HG03135 (cell line): ENCODE measurements around the gene CDH12.
"Not testable (repeated sequence)": the region's sequence is repeated elsewhere in the genome, so short reads cannot be mapped to it uniquely, and the experiment has no call there.

ENCODE experiments used
- ATAC-seq: cut with Tn5 transposase; IDR thresholded peaks from one replicate; pipeline ENCODE4 v1.9.1; 2021; ENCODE audit warnings: mild to moderate bottlenecking, moderate library complexity; ENCODE audit not compliant: unreplicated experiment

Gene CDH12

DNA sequence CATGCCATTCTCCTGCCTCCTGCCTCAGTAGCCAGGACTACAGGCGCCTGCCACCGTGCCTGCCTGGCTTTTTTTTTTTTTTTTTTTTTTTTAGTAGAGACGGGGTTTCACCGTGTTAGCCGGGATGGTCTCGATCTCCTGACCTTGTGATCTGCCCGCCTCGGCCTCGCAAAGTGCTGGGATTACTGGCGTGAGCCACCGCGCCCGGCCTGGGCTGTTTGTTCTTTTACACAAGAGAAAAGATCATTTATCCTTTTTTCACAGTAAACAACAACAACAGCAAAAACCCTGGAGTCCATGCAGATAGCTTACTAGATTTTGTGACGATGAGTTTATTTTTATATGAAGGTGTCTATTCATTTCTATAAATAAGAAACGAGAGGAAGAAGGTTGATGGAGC is 538.1 kb downstream of the CDH12 start:
- not testable (repeated sequence) for ATAC-seq

DNA sequence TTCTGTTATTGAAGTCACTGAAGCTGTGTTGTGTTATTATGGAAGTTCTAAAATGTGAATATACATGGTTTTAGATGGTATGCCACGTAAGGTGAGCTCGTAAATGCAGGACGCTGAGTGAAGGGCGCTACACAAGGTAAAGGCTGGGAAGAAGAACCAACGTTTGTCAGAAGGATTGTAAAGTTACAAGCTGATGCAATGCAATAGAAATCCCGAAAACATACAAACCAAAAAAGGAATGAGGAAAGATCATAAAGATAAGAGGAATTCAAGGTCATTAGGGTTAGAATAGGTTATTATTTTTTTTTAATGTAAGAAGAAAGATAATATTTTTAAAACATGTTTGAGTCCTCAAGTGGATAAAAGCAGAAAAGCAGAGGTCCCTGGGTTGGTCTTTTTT is 538.6 kb downstream of the CDH12 start:
- ATAC-seq = no peak

DNA sequence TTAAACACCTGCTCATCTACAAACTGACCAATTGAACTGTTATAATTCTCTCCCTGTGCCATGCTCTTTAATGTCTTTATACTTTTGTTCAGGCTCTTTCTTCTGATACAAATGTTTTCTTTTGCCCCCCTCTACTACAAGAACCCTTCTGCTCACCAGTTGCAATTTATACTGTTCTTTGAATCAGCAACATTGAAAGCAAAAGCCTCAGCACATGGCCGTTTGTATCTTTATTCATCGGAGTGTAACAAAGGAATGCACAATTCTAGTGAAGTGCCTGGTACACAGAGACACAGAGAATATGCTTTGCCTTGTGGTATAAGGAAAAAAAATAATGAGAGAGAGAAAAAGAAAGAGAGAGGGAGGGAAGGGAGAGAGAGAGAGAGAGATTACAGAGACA is 547.1 kb downstream of the CDH12 start:
- ATAC-seq = no peak

DNA sequence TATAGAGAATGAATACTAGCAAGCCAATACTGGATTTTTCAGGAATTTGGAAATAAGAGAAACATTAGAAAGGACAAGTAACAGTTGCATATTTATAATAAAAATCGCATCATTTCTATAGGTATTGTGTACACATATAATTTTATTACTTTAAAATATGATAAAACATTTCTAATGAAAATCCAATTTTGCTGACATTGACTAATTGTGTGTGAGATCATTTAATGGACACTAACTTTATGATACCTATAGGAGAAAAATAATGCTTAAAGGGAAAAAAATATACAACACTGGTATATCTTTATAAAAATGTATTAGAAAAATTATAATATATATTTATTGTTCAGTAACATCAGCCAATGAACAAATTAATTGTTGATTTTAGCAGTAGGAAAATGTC is 557.3 kb downstream of the CDH12 start:
- no peak for ATAC-seq

DNA sequence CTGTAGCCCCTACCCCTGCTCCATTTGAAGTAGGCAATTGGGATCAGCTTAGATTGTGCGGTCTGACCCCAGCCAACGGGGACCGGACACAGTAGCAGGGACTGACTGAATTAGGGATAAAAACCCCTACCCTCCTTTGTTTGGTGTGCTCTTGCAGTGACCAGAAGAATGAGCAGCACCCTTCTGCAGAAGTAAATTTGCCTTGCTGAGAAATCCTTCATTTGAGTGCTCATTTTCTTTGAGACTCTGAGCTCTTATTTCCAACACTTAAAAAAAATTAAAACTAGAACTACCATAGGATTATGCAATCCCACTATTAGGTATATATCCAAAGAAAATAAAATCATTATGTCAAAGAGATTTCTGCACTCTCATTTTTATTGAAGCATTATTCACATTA is 560.0 kb downstream of the CDH12 start:
- no peak for ATAC-seq

DNA sequence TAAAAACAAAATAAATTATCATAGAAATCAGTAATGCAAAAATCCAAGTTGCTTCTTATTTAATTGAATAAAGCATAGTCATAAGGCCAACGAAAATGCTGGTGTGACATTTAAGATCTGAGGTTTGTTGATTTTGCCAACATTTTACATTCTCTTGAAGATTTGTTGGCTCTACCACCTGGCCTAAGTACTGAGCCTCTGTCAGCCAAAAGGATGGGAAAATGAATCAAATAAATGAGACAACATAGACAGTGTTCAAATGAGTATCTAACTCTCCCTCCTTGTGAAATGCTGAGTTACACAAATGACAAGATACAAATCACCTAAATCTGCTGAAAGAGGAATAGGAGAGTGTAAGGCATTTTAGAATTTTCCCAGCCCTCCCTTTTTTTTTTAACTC is 575.0 kb downstream of the CDH12 start:
- no peak for ATAC-seq

DNA sequence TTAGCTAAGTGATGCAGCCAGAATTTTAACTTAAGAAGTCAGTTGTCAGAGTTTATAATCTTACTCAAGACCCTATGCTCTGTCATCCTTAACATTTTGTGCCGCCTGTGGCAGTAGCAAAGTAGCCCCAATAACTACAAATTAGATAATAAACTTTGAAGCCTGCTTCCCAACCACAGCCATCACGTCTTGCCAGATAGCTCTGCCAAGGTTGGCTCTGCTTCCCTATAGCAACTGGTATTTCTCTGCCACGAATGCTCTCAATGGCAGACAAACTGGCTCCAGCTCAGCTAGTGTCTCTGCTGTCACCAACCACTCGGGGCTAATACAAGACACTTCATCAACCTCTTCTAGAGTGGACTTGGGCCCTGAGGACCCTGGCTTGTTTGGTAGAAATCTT is 576.1 kb downstream of the CDH12 start:
- ATAC-seq = no peak

DNA sequence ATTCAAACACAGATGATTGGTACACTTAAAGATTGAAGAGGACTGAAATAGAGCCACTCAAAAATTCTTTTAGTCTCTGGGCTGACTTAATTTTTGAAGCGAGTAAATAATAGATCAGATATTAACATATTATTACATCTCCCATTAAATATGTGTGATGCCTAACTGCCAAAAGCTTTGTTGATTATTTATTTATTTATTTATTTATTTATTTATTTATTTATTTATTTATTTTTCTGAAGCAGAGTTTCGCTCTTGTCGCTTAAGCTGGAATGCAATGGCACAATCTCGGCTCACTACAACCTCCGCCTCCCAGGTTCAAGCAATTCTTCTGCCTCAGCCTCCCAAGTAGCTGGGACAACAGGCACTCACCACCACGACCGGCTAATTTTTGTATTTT is 587.3 kb downstream of the CDH12 start:
- not testable (repeated sequence) for ATAC-seq

DNA sequence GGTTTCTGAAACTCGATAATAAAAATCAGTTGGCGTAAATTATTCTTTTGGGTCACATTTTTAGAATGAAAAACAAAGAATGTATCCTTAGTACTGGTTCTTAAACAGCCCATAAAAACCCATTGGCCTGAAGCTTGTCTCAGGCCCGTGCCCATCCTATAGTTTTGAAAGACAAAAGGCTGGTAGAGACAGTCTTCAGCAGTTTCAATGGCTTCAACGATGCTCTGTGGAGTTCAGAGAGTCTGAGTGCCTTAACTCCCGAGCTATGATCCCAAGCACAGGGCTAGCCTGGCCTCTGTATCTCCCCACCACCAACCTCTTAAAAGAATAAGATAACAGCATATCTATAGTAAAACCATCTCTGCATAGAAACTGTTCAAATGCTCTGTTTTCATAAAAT is 595.0 kb downstream of the CDH12 start:
- no peak for ATAC-seq

DNA sequence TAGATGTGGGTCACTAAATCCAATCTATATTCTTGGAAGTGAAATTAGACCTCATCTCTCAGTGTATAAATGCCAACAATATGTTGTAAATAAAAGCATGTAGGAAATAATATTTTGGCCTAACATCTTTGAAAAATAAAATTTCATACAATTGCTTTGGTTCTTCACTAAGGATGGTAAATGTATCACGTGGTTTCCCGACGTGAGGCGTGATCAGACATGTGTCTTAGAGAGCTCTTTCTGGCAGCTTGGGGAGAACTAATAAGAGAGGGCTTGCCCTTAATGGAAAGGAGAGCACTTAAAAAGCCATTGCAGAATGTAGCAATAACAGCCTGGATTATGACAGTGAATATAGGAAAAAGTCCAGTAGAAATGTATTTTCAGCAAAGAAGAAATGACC is 602.6 kb downstream of the CDH12 start:
- no peak for ATAC-seq

DNA sequence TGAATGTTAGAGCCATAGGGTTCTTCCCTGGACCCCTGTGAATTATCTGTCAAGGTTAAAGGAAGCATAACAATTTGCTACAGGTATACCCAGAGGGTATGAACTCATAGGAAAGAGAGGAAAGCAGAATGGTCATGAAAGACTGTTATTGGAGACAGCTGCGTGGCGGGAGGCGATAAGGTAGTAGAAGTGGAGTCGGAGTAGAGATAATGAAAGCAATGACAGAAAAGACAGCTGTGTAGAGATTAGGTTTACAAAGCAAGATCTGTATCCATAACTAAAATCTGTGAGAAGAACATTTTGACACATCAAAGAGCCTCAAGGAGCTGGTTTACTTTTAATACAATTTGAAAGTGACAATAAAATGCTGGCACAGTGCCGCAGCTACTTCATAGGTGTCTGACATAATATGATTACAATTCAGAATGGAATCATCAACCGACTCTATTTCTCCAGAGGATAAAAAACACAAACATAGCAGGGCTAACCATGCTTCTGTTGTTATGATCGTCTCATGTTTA is 603.9 kb downstream of the CDH12 start:
- no peak for ATAC-seq

DNA sequence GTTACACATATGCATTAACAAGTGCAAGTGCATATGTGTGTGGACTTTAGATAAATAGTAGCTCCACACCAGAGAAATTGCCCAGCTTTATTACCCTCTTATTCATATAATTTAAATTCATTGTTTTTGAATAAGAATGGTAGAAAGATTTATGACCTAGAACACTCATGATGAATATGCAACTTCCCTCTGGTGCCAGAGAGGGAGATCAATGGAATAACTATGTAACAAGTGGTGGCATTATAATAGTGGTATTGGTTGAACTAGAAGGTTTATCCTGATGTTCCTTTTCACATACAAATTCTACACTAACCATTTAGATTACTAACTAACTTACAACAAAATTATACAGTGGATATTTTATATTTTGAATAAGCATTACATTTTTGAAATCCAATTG is 607.4 kb downstream of the CDH12 start:
- no peak for ATAC-seq

DNA sequence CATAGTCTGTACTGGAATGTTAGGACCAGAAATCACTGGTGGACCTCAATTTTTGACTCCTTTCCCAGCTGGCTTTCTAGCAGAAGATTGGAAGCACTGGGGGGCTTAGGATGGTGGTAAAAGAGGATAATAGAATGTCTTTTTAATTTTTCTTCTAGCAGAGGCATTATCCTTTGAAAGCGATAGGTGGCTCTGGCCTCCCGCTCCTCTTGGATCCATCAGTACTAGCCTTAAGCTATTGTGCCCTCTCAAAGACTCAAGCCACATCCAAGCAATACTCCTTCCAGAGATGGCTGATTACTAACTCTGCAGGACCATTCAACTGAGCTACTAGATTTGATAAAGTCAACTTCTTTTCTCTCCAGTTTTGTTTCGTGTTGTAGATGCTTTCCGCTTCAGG is 610.6 kb downstream of the CDH12 start:
- no peak for ATAC-seq

DNA sequence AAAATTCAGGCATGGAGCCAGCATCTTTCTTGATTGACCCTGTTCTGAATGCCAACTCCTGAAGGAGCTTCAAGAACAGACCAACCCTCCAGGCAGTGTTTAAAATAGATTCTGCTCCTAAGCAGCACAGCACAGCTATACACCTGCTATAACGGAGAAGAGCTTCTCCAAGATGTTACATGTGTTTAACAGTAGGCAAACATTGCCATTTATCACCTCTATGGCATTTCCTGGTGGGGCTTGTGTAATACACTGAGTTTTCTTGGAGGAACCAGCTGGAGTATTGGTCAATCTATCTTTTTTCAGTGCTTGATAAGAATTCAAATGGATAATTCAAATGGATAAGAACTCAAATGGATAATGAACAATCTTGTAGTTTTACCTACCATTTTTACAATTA is 615.1 kb downstream of the CDH12 start:
- no peak for ATAC-seq

DNA sequence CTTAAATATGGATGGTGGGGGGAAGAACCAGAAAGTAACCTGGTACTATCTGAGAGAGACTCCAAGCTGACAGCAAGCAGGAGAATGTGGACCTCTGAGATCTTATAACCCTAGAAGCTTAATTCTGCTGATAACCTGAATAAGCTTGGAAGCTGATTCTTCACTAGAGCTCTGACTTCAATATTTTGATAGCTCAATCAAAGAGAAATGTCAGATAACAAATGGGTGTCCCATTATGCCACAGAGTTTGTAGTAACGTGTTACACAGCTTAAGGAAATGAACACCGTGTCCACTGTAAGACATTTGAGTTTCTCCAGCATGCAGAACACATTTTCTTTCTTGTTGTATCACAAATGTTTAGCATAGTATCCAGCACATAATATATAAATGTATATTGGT is 626.7 kb downstream of the CDH12 start:
- no peak for ATAC-seq

DNA sequence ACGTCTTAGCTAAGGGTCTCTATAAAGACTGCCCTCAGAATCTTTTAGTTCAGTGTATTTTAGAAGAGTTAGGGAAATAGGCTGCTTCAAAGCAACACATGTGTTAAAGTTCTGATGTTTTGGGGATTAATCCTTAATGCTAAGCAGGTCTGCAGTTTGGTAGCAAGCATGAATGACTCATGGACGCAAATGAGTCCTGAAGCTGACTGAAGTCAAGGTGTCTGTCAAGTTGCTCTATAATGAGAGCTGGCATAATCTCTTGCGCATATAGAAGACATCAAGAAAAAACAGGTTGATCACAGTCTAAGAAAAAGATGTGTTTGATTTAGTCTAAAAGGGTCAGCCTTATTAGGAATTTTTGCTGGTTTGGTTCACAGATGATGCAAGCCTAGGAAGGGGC is 630.1 kb downstream of the CDH12 start:
- no peak for ATAC-seq

DNA sequence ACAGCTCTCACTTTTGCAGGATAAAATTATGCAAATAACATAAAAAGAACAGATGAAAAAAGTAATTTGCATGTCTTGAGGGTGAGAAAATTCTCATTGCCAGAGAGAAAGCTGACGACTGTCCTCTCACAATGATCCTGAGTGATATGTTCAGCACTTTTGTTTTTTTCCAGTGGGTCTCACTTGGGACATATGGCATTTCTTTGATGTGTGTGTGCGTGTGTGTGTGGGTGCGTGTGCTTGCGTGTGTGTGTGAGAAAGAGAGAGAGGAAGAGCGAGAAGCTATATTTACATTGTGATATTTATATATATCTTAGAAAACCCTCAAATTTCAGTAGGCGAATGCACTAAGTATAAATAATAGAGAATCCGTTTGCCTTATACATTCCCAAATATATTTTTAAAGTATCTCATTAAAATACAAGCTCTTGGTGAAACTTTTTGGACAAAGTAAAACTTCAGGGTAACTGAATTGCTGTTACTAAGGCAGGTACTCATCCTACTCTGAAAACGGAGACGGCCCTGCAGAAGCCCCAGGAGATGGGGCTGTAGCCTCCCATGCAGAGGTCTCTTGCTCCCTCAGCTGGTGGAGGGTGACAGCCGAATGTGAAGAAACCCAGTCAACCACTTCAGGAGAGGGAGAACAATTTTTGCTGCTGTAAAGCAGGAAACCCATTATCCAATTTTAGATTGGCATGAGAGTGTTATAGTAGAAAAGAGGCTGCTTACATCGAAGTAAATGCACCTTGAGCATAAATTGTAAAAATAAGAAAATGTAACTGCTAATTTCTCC is 639.2 kb downstream of the CDH12 start:
- not testable (repeated sequence) for ATAC-seq

DNA sequence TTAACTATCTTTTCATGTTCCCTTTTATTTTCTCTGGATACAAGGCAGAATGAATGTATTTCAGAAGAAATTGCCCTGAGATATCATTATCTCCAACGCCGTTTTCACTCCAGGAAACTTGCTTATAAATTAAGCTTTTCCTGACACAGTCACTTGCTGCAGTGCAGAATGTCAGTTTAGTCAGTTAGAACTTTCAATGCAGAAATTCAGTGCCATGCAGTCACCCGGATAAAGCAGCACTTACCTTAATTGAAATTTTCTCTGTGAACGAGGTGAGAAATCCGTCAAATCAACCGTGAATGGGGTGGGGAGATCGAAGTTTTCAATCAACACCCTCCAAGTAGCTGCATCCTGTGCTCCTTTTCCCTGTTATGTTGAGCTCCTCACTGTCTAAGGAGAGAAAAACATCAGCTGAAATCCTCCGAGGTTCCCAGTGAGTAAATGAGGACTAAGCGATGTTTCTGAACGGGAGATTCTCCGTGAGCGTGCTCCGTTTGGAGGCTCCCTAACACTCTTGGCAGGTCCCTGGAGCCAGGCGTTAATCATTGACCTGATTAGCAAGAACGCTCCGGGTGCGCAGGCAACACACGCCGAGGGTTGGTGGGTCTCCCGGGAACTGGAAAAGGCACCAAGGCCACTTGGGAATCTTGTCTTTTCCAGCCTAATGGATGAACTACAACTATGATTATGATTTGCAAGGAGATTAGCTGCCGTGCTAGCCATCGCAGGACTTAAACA is 640.7 kb downstream of the CDH12 start:
- ATAC-seq = not testable (repeated sequence)

DNA sequence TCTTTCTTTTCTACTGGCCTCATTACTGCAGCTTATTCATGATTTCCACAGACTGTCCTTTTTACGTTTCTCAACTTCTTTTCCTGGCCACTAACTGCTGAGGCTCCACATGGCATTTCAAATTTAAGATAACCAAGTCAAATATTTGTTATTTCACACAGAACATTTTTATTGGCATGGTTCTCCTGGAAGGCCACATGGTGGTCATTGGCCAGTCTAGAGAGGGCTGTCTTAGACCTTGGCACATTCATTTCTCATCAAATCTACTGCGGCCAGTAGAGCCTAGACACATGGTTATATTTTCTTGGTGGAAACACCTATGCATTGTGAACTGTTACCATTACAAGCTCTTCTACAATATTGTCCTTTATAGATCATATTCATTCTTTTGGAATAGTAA is 644.7 kb downstream of the CDH12 start:
- ATAC-seq = not testable (repeated sequence)

DNA sequence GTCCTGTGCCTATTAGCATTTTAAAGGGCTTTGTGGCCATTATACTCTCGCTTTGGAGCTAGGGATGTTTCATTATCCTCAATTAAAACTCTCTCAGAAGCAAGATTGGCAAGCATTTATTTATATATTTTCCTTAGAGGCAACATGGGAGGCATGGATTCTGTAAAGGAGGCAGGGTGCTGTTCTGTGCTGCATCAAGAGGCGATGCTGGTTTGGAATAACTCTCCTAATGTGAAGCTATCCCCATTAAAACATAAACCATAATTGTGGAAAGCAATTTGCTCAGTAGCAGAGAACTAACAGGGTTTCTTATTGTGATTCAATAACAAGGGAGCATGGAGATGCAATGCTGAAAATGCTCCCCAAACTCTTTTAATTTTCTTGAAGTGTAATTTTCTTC is 664.5 kb downstream of the CDH12 start:
- not testable (repeated sequence) for ATAC-seq

DNA sequence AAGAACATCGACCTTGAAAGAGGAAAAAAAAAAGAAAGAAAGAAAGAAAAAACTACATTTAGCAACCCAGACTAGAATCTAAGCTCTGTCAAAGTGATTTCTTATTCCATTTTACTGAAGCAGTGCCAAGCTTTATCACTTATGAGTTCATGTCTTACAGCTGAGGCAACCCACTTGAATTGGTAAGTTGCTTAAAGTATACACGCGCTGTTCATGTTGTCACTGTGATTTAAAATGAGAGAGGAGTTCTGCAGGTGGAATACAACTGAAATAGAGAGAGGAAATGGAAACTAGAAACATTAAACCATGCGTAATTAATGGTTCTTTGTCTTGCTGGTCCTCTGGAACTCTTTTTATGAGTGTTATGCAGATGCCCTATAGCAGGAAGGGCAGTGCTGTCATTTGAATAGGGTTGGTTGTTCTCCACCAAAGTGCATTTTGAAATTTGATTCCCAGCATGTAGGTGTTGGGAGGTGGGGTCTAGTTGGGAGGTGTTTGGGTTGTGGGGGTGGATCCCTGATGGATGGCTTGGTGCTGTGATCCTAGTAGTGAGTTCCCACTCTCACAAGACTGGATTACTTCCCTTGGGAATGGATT is 665.4 kb downstream of the CDH12 start:
- not testable (repeated sequence) for ATAC-seq

DNA sequence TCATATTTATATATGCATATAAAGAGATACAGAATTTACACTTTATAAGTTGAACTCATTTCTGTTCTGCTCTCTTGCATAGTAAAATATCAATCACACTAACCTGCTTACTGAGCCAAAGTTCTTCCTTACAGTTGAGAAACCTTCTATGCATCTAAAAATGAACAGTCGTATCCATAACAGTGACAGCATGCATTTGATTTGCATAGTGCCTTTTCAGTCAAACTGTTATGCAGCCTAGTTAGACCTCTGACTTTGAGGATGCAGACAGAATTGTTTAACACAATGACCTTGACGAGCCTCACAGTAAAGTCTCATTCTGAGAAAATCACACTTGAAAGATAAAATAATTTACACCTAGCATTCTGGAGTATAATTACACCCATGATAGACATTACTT is 683.9 kb downstream of the CDH12 start:
- ATAC-seq = not testable (repeated sequence)
